ENCODE measurements around the gene DNAH8. TPM values are rescaled to one million over a fixed set of nuclear protein-coding genes. Genes with fewer than 3 reads are reported as not detected.

The DNAH8 gene, protein sequence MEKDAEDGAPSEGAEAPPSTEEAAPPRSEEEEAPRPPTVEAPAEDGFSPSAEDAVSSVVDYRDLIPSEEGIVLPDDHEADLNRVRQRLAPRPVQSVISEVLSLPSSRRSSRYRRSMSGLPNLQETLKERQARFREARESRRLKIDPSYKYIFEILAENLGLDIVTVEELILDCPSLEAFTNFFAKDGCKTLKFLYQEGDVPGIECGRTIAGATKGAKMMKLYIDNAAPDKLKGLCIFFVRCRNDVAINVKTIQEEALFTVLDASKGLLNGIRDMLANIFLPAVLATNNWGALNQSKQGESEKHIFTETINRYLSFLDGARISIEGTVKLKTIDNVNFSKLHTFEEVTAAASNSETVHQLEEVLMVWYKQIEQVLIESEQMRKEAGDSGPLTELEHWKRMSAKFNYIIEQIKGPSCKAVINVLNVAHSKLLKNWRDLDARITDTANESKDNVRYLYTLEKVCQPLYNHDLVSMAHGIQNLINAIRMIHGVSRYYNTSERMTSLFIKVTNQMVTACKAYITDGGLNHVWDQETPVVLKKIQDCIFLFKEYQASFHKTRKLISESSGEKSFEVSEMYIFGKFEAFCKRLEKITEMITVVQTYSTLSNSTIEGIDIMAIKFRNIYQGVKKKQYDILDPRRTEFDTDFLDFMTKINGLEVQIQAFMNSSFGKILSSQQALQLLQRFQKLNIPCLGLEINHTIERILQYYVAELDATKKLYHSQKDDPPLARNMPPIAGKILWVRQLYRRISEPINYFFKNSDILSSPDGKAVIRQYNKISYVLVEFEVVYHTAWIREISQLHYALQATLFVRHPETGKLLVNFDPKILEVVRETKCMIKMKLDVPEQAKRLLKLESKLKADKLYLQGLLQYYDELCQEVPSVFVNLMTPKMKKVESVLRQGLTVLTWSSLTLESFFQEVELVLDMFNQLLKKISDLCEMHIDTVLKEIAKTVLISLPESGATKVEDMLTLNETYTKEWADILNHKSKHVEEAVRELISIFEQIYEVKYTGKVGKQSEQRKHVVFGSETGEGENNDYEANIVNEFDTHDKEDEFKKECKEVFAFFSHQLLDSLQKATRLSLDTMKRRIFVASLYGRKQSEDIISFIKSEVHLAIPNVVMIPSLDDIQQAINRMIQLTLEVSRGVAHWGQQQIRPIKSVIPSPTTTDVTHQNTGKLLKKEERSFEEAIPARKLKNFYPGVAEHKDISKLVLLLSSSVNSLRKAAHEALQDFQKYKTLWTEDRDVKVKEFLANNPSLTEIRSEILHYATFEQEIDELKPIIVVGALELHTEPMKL (N-terminal part only)
- under 1 TPM in 1 of 5 donors, not detected in 4; 0.18 TPM for total RNA-seq
- polyA plus RNA-seq = under 1 TPM in 1 of 3 donors, not detected in 2; under 0.01 TPM
- long read RNA-seq, donor 1 = 0 reads
- long read RNA-seq, donor 2 = 0 reads
- long read RNA-seq, donor 3 = 0 reads
- long read RNA-seq, donor 4 = 0 reads
- long read RNA-seq, donor 5 = 0 reads
- long read RNA-seq, donor 6 = 0 reads
- long read RNA-seq, donor 7 = 0 reads
- long read RNA-seq, donor 8 = 0 reads
- long read RNA-seq, donor 9 = 0 reads
- long read RNA-seq, donor 10 = 0 reads

DNA sequence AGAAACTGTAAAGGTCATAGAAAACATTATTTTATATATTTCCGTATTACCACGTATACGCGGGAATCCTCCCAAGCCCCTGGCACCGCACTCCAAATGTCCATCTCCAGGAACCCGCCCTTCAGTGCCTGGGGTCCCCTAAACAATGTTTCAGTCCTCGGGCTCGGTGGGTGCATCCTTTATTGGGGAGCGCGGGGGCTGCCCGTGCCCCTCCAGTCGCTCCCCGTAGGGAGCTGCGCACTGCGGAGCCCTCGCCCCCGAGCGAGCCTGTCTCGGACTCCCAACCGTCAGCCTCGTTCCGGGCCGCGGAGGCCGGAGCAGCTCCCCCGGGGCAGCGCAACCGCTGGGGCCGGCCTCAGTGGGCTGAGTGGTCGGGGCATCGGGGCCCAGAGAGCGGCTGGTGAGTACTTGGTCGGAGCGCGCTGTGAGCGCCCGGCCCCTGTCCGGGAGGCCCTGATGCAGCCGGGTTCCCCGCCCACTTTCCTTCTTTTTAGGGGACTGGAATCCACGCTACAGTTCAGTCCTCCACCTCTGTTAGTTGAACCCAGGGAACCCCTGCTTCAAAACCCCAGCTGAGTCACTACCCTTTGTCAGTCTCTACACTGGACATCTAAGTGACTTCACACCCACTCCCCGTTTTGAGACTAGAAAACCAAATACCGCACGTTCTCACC, at the start of gene DNAH8:
Gene DNAH8, plus strand, starts transcription at position 296 of the 674 bp plus-strand sequence. CDS start 7,499 bp downstream, outside the sequence.
- peak within 1 kb of the TSS in 2 of 5 donors; percentile 11 to 37 for H3K27ac ChIP-seq
- intact Hi-C loops (cut with DNase I; ENCODE audit: low total_unique reads) = no loop called here
- DNase-seq = peak in 1 of 2 donors; percentile 45
- H3K36me3 ChIP-seq = no peaks in the 10 kb centered on the region
- WGBS, 5 donors = 5 to 22% (median 9%) methylated on average over 22 to 44 of the region's 44 CpGs
- TF ChIP-seq POLR2A (IDR thresholded peaks at IDR 0.05) (no peak), POLR2AphosphoS5 (IDR thresholded peaks at IDR 0.05) (no peak), EP300 (IDR thresholded peaks at IDR 0.05) (no peak)
- TF ChIP-seq, protein P1, sequence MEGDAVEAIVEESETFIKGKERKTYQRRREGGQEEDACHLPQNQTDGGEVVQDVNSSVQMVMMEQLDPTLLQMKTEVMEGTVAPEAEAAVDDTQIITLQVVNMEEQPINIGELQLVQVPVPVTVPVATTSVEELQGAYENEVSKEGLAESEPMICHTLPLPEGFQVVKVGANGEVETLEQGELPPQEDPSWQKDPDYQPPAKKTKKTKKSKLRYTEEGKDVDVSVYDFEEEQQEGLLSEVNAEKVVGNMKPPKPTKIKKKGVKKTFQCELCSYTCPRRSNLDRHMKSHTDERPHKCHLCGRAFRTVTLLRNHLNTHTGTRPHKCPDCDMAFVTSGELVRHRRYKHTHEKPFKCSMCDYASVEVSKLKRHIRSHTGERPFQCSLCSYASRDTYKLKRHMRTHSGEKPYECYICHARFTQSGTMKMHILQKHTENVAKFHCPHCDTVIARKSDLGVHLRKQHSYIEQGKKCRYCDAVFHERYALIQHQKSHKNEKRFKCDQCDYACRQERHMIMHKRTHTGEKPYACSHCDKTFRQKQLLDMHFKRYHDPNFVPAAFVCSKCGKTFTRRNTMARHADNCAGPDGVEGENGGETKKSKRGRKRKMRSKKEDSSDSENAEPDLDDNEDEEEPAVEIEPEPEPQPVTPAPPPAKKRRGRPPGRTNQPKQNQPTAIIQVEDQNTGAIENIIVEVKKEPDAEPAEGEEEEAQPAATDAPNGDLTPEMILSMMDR (IDR thresholded peaks at IDR 0.05) = no peak
- H3K9me3 ChIP-seq = no peaks in the 10 kb centered on the region
- H3K4me1 ChIP-seq = peaks cover 0 to 15% (median 7%) of the 10 kb centered on the region in 4 donors
- H3K27me3 ChIP-seq = peaks cover 12 to 60% (median 23%) of the 10 kb centered on the region in 3 donors
- H3K4me3 ChIP-seq = peak within 1 kb of the TSS; percentile 32 to 43 (median 35)

DNA sequence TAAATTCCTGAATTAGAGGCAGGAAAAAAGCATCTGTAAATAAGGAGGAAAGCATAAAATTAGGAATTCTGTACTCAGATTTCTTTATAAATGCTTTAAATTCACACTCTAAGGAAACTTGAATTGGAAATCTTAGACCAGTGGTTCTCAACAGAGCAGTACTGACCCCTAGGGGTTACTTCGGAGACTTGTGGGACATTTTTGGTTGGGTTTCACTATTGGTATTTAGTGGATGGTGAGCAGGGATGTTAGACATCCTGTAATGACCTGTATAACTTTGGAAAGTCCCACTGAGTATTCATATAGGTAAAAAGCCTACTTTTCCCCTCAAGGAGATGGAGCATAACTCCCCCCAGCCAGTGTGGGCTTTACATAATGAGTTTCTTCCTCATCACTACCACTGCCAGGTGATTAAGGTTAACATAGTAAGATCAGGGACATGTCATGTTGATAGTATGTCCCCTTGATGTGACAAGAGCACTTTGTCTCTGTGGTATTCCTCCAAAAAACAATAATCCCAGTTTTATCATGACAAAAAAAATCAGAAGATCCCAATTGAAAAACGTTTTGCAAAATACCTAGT, 43.1 kb upstream of the DNAH8 start:
- TF ChIP-seq, protein P1 (IDR thresholded peaks at IDR 0.05) = peak in 4 of 7 experiments; percentile 17 to 64 (median 42)
- TF ChIP-seq EP300 (IDR thresholded peaks at IDR 0.05) = no peak
- no peak for TF ChIP-seq POLR2A (IDR thresholded peaks at IDR 0.05)
- no peak for TF ChIP-seq POLR2AphosphoS5 (IDR thresholded peaks at IDR 0.05)
- H3K4me3 ChIP-seq = no peak overlapping the region
- no peaks in the 10 kb centered on the region for H3K9me3 ChIP-seq
- H3K27me3 ChIP-seq = no peaks in the 10 kb centered on the region
- peak in 1 of 2 donors; percentile 77 for DNase-seq
- peaks cover 7 to 26% (median 24%) of the 10 kb centered on the region in 4 donors for H3K36me3 ChIP-seq
- 4 to 16% (median 8%) methylated on average over 2 of the region's 2 CpGs for WGBS, 5 donors
- intact Hi-C loops (cut with DNase I; ENCODE audit: low total_unique reads) = no loop called here
- no peak overlapping the region for H3K27ac ChIP-seq
- H3K4me1 ChIP-seq = peaks cover 0 to 14% (median 4%) of the 10 kb centered on the region in 4 donors

DNA sequence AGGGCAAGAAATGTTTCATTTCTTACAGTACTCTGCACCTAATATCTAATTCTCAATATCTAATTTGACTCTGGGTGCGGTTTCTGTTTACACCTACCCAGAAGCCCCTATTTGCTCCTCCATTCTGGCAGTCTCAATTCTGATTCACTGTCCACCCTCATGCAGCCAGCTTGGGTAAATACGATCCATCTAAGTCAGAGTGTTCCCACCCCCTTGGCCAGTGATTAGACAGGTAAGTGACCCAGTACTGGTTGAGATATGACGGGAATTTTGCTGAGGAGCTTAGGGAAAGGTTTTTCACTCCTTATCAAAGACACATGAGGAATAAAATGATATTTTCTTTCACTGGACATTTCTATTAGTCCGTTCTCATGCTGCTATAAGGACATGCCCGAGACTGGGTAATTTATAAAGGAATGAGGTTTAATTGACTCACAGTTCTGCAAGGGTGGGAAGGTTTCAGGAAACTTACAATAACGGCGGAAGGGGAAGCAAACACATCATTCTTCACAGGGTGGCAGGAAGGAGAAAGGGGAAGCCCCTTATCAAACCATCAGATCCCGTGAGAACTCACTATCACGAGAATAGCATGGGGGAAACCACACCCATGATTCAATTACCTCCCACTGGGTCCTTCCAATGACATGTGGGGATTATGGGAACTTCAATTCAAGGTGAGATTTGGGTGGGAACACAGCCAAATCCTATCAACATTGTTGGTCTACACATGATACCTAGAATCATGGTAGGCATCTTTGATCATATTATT, 41.5 kb upstream of the DNAH8 start:
- 17 to 27% (median 22%) methylated on average over 9 of the region's 9 CpGs for WGBS, 5 donors
- Histone ChIP-seq H3K27me3 (no peaks in the 10 kb centered on the region), H3K4me1 (peaks cover 0 to 14% (median 4%) of the 10 kb centered on the region in 4 donors), H3K36me3 (peaks cover 7 to 42% (median 38%) of the 10 kb centered on the region in 4 donors), H3K9me3 (no peaks in the 10 kb centered on the region), H3K27ac (no peak overlapping the region), H3K4me3 (no peak overlapping the region)
- DNase-seq = peak in 1 of 2 donors; percentile 21
- intact Hi-C loops (cut with DNase I; ENCODE audit: low total_unique reads) = no loop called here
- TF ChIP-seq POLR2A (IDR thresholded peaks at IDR 0.05) = no peak
- TF ChIP-seq POLR2AphosphoS5 (IDR thresholded peaks at IDR 0.05) = no peak
